GM19468 (cell line): ENCODE measurements around the gene SF3B6.
"Not testable (repeated sequence)": the region's sequence is repeated elsewhere in the genome, so short reads cannot be mapped to it uniquely, and the experiment has no call there.

Experiments
- ATAC-seq: cut with Tn5 transposase; IDR thresholded peaks from one replicate; pipeline ENCODE4 v1.9.1; 2021; ENCODE audit warnings: mild to moderate bottlenecking, moderate library complexity, moderate number of reproducible peaks; ENCODE audit not compliant: unreplicated experiment; ENCODE audit errors: extremely low read depth

Gene SF3B6

GRCh38 chr2:24095171-24095677, 19.1 kb upstream of the SF3B6 start:
- not testable (repeated sequence) for ATAC-seq

GRCh38 chr2:24093270-24093669, 17.1 kb upstream of the SF3B6 start:
- not testable (repeated sequence) for ATAC-seq

- no peak for ATAC-seq
Measured at GRCh38 chr2:24088821-24089359, 12.8 kb upstream of the SF3B6 start.

- ATAC-seq: no peak
Measured at GRCh38 chr2:24087032-24087431, 10.9 kb upstream of the SF3B6 start.

- no peak for ATAC-seq
Measured at GRCh38 chr2:24086241-24086640, 10.1 kb upstream of the SF3B6 start.

GRCh38 chr2:24085200-24085489, 9.0 kb upstream of the SF3B6 start:
- ATAC-seq: no peak

- peak; percentile 46 for ATAC-seq
Measured at GRCh38 chr2:24084386-24085199, 8.5 kb upstream of the SF3B6 start, which contains the start of gene TP53I3. TP53I3 (minus strand) TSS chr2:24084834; CDS start chr2:24084326, 508 bp downstream.

GRCh38 chr2:24083567-24084385, 7.7 kb upstream of the SF3B6 start:
- ATAC-seq: peak; percentile 28

- no peak for ATAC-seq
Measured at GRCh38 chr2:24082787-24083566, 6.9 kb upstream of the SF3B6 start.

GRCh38 chr2:24080701-24081100, 4.6 kb upstream of the SF3B6 start:
- ATAC-seq: no peak

- no peak for ATAC-seq
Measured at GRCh38 chr2:24077879-24078278, 1.8 kb upstream of the SF3B6 start.

- no peak for ATAC-seq
Measured at GRCh38 chr2:24077535-24077877, 1.4 kb upstream of the SF3B6 start.

- ATAC-seq: peak; percentile 1
Measured at GRCh38 chr2:24076849-24077534, 866 bp upstream of the SF3B6 start.

GRCh38 chr2:24075259-24075658, 867 bp downstream of the SF3B6 start:
- ATAC-seq: no peak

GRCh38 chr2:24073816-24074215, 2.3 kb downstream of the SF3B6 start:
- ATAC-seq: no peak

- ATAC-seq: no peak
Measured at GRCh38 chr2:24072259-24072658, 3.9 kb downstream of the SF3B6 start.

- no peak for ATAC-seq
Measured at GRCh38 chr2:24065341-24065740, 10.8 kb downstream of the SF3B6 start.

GRCh38 chr2:24058564-24059271, 17.4 kb downstream of the SF3B6 start:
- ATAC-seq: no peak

- no peak for ATAC-seq
Measured at GRCh38 chr2:24055750-24056149, 20.4 kb downstream of the SF3B6 start.
